Sigmoid colon (tissue), 4 donors: ENCODE results near the gene TRIP6.

ENCODE experiments used
- POLR2A ChIP-seq, 2 donors: fragments of 450-650 bp; IDR thresholded peaks; one replicate each; pipeline ENCODE4 v1.6.1; 2016; ENCODE audit warnings: antibody characterized with exemption in 2 of 2, mild to moderate bottlenecking in 2 of 2, moderate library complexity in 2 of 2
- POLR2AphosphoS5 ChIP-seq, 4 donors: sonication (generic); formaldehyde crosslinking; IDR thresholded peaks; one replicate each; pipeline ENCODE4 v1.6.1; 2017; ENCODE audit warnings: antibody characterized with exemption in 4 of 4

DNA sequence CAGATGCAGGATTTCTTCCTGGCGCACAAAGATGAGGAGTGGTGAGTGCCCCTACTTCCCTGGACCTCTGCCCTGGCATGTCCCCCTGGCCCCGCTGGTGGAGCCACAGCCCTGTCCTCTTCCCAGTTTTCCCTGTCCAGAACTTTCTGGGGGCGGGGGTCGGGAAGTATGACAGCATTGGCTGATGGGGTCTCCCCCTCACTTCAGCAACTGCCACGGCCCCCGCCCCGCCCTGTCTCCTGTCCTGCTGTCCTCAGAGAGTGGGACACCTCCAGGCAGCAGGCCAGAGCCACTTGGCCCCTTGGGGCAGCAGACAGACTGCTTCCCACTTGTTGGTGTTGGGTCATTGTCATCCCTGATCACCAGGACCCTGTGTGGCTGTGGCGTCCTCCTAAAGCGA lies 15.0 kb downstream of the TRIP6 start:
- no peak for TF ChIP-seq POLR2A (IDR thresholded peaks at IDR 0.05)
- no peak for TF ChIP-seq POLR2AphosphoS5 (IDR thresholded peaks at IDR 0.05)
